H1 (cell line): ENCODE results near the gene LRRC49. TPM values are rescaled to one million over a fixed set of nuclear protein-coding genes. Genes with fewer than 3 reads are reported as not detected.

Experiments
- CTCF ChIA-PET: fragments of 300-600 bp; sonication (Branson Sonifier 250); formaldehyde crosslinking; loops from one replicate; lab custom pipeline; 2021; ENCODE audit not compliant: partially characterized antibody; lab: Charles Lee
- POLR2A ChIA-PET: fragments of 300-600 bp; sonication (Branson Sonifier 250); formaldehyde crosslinking; loops from one replicate; lab custom pipeline; 2021; ENCODE audit warnings: inconsistent platforms; ENCODE audit not compliant: partially characterized antibody; lab: Charles Lee
- DNase-seq, 2 experiments: peaks; one replicate each; pipeline versions ENCODE4 v3.0.0 to v3.0.0-alpha.2; 2010 to 2022; ENCODE audit warnings: low spot score in 2 of 2, low read depth in 1 of 2, mixed read lengths in 1 of 2
- FAIRE-seq: peaks from 2 replicates; lab custom pipeline; 2011; peaks lifted over from hg19 to GRCh38; lab: Jason Lieb, UNC
- H2AFZ ChIP-seq: 2 replicates; pipeline ENCODE4 v1.8.1; 2012; ENCODE audit warnings: low read length, inconsistent platforms
- H2AK5ac ChIP-seq: 2 replicates; pipeline ENCODE4 v1.6.1; 2013; ENCODE audit warnings: low read depth, low read length
- H2BK120ac ChIP-seq: replicated peaks from 2 replicates; pipeline ENCODE3; 2013; ENCODE audit warnings: low read depth, low read length, inconsistent platforms
- H2BK12ac ChIP-seq: 2 replicates; pipeline ENCODE4 v1.6.1; 2013; ENCODE audit warnings: low read depth, low read length
- H2BK15ac ChIP-seq: 2 replicates; pipeline ENCODE4 v1.6.1; 2013; ENCODE audit warnings: low read length
- H2BK20ac ChIP-seq: 2 replicates; pipeline ENCODE4 v1.6.1; 2013; ENCODE audit warnings: low read length
- H2BK5ac ChIP-seq: 2 replicates; pipeline ENCODE4 v1.6.1; 2013; ENCODE audit warnings: low read depth, low read length
- H3K14ac ChIP-seq: 2 replicates; pipeline ENCODE4 v1.6.1; 2013; ENCODE audit warnings: inconsistent platforms; ENCODE audit not compliant: insufficient read length
- H3K18ac ChIP-seq: 2 replicates; pipeline ENCODE4 v1.6.1; 2013; ENCODE audit warnings: low read length; ENCODE audit errors: extremely low read depth
- H3K23ac ChIP-seq: 2 replicates; pipeline ENCODE4 v1.6.1; 2013; ENCODE audit warnings: inconsistent platforms; ENCODE audit not compliant: insufficient read length
- H3K23me2 ChIP-seq: 2 replicates; pipeline ENCODE4 v1.6.1; 2013; ENCODE audit warnings: low read depth, low read length
- H3K27ac ChIP-seq: 2 replicates; pipeline ENCODE4 v1.6.1; 2011; ENCODE audit warnings: low read depth, low read length, inconsistent platforms
- H3K27me3 ChIP-seq, 4 experiments: replicated peaks in 1 of 4; 1 replicate in 1 of 4; 2 replicates in 3 of 4; pipeline versions ENCODE4 v1.6.1 to v1.8.1; 2011 to 2013; ENCODE audit warnings: low read length in 3 of 4, mild to moderate bottlenecking in 3 of 4, inconsistent platforms in 2 of 4, mixed read lengths in 2 of 4, moderate library complexity in 1 of 4; ENCODE audit not compliant: control insufficient read depth in 3 of 4, insufficient read depth in 3 of 4; ENCODE audit errors: extremely low read depth in 1 of 4
- H3K36me3 ChIP-seq, 4 experiments: 2 replicates each; pipeline versions ENCODE4 v1.6.1 to v1.8.1; 2011 to 2013; ENCODE audit warnings: mild to moderate bottlenecking in 4 of 4, low read length in 3 of 4, moderate library complexity in 2 of 4, control low read depth in 1 of 4, inconsistent platforms in 1 of 4; ENCODE audit not compliant: insufficient read depth in 4 of 4, control insufficient read depth in 2 of 4
- H3K4ac ChIP-seq: replicated peaks from 2 replicates; pipeline ENCODE3; 2013; ENCODE audit warnings: low read length, low read depth, mixed read lengths, inconsistent platforms; ENCODE audit not compliant: insufficient read length
- H3K4me1 ChIP-seq, 4 experiments: replicated peaks in 1 of 4; 1 replicate in 1 of 4; 2 replicates in 3 of 4; pipeline versions ENCODE4 v1.6.1 to v1.8.1; 2011 to 2013; ENCODE audit warnings: low read length in 3 of 4, inconsistent platforms in 2 of 4, mixed read lengths in 1 of 4; ENCODE audit not compliant: insufficient read depth in 4 of 4, control insufficient read depth in 3 of 4
- H3K4me2 ChIP-seq, 2 experiments: 2 replicates each; pipeline versions ENCODE4 v1.6.1 to v1.8.1; 2011 to 2013; ENCODE audit warnings: low read depth in 2 of 2, low read length in 2 of 2, control low read depth in 1 of 2, inconsistent platforms in 1 of 2, mild to moderate bottlenecking in 1 of 2; ENCODE audit not compliant: insufficient read depth in 1 of 2
- H3K4me3 ChIP-seq, 4 experiments: fragments of 200-600, 300-600 bp in 1 of 4; sonication (generic), shearing (Covaris generic), sonication (Bioruptor Twin) in 1 of 4; 2 replicates each; pipeline versions ENCODE4 v1.5.1 to v1.8.1; 2011 to 2016; ENCODE audit warnings: low read length in 4 of 4, low read depth in 3 of 4, control low read depth in 2 of 4, inconsistent platforms in 2 of 4, mild to moderate bottlenecking in 2 of 4, mixed read lengths in 1 of 4, moderate library complexity in 1 of 4; ENCODE audit not compliant: insufficient read depth in 2 of 4; ENCODE audit errors: extremely low read depth in 1 of 4
- H3K56ac ChIP-seq: replicated peaks from 2 replicates; pipeline ENCODE3; 2013; ENCODE audit warnings: low read depth, mild to moderate bottlenecking, mixed read lengths, low read length, inconsistent platforms; ENCODE audit not compliant: insufficient read length
- H3K79me1 ChIP-seq: 2 replicates; pipeline ENCODE4 v1.6.1; 2013; ENCODE audit warnings: low read depth, low read length, control low read depth
- H3K79me2 ChIP-seq, 2 experiments: 2 replicates each; pipeline versions ENCODE4 v1.6.1 to v1.8.1; 2012 to 2013; ENCODE audit warnings: low read length in 2 of 2, mild to moderate bottlenecking in 2 of 2, inconsistent platforms in 1 of 2; ENCODE audit not compliant: insufficient read depth in 2 of 2, control insufficient read depth in 1 of 2
- H3K9ac ChIP-seq, 4 experiments: replicated peaks in 1 of 4; 1 replicate in 1 of 4; 2 replicates in 3 of 4; pipeline versions ENCODE4 v1.6.1 to v1.8.1; 2011 to 2013; ENCODE audit warnings: low read depth in 3 of 4, low read length in 3 of 4, control low read depth in 2 of 4, mild to moderate bottlenecking in 2 of 4, moderate library complexity in 2 of 4, inconsistent platforms in 1 of 4; ENCODE audit errors: extremely low read depth in 1 of 4
- H3K9me3 ChIP-seq, 2 experiments: 2 replicates each; pipeline versions ENCODE4 v1.6.1 to v1.8.1; 2012 to 2013; ENCODE audit warnings: mild to moderate bottlenecking in 2 of 2, moderate library complexity in 2 of 2, control low read depth in 1 of 2, inconsistent platforms in 1 of 2, low read depth in 1 of 2, low read length in 1 of 2, mixed read lengths in 1 of 2; ENCODE audit not compliant: insufficient read depth in 2 of 2
- H4K20me1 ChIP-seq, 2 experiments: replicated peaks in 1 of 2; 2 replicates each; pipeline versions ENCODE3 to v1.8.1; 2011 to 2013; ENCODE audit warnings: inconsistent platforms in 2 of 2, low read length in 2 of 2, mild to moderate bottlenecking in 1 of 2; ENCODE audit not compliant: insufficient read depth in 2 of 2, control insufficient read depth in 1 of 2
- H4K5ac ChIP-seq: 2 replicates; pipeline ENCODE4 v1.6.1; 2013; ENCODE audit warnings: low read length, low read depth, mixed read lengths, inconsistent platforms; ENCODE audit not compliant: insufficient read length
- H4K8ac ChIP-seq: 2 replicates; pipeline ENCODE4 v1.8.0; 2013; ENCODE audit warnings: mild to moderate bottlenecking, moderate library complexity, low read length, inconsistent platforms; ENCODE audit not compliant: insufficient read depth; ENCODE audit errors: extremely low read depth
- H4K91ac ChIP-seq: replicated peaks from 2 replicates; pipeline ENCODE3; 2013; ENCODE audit warnings: low read length, mixed read lengths, inconsistent platforms; ENCODE audit not compliant: insufficient read length
- ATF2 ChIP-seq: IDR thresholded peaks from 2 replicates; pipeline ENCODE4 v1.6.1; 2012; ENCODE audit warnings: low read length, inconsistent platforms
- FOSL1 ChIP-seq: IDR thresholded peaks from 2 replicates; pipeline ENCODE4 v1.6.1; 2011; ENCODE audit warnings: mild to moderate bottlenecking, low read depth, low read length, moderate library complexity; ENCODE audit not compliant: insufficient read depth
- PHF8 ChIP-seq: fragments of 200-600 bp; sonication (generic); conservative IDR thresholded peaks from 2 replicates; pipeline ENCODE4 v1.7.1; 2012; ENCODE audit warnings: low read depth, mild to moderate bottlenecking, inconsistent platforms, low read length, moderate library complexity
- RBBP5 ChIP-seq: IDR thresholded peaks from 2 replicates; pipeline ENCODE4 v1.7.1; 2012; ENCODE audit warnings: low read depth, mild to moderate bottlenecking, inconsistent platforms, low read length, moderate library complexity, borderline replicate concordance
- TAF1 ChIP-seq: IDR thresholded peaks from 2 replicates; pipeline ENCODE4 v1.6.1; 2011; ENCODE audit warnings: mild to moderate bottlenecking, low read depth, low read length
- YY1 ChIP-seq: IDR thresholded peaks from 2 replicates; pipeline ENCODE4 v1.6.1; 2011; ENCODE audit warnings: low read depth, mild to moderate bottlenecking, low read length
- WGBS, 2 experiments: shearing (Covaris generic) in 1 of 2; methylation state at CpG; one replicate each; pipeline versions ENCODE4 v1.1.6 to v1.1.7; 2013 to 2015; ENCODE audit warnings: low lambda C conversion rate in 2 of 2, mixed read lengths in 2 of 2, inconsistent platforms in 1 of 2, low coverage in 1 of 2, missing lambda C conversion rate in 1 of 2; ENCODE audit not compliant: insufficient replicate concordance in 2 of 2, insufficient coverage in 1 of 2, insufficient read length in 1 of 2; ENCODE audit errors: extremely low coverage in 1 of 2, missing lambda C conversion rate in 1 of 2; 5-methylcytosine and 5-hydroxymethylcytosine counted together
- polyA plus RNA-seq, 7 experiments: library from polyadenylated mRNA; depleted of rRNA in 3 of 7; stranded (reverse) in 5 of 7; unstranded in 2 of 7; fragments of >200 nt in 5 of 7; fragments of 200-250 nt in 2 of 7; gene quantifications; 1 replicate in 5 of 7; 2 replicates in 1 of 7; 4 replicates in 1 of 7; pipeline versions ENCODE4 v1.2.1 to v1.2.3, GENCODE V29; 2011 to 2013; ENCODE audit warnings: missing spikeins in 2 of 7, mixed read lengths in 2 of 7
- total RNA-seq: library from RNA; stranded (reverse); fragmentation: NEBNext Ultra II Directional; extraction: Animal tissue kit (Norgen Biotek cat#: 25700); gene quantifications from 2 replicates; pipeline ENCODE4 v1.2.1, GENCODE V29; 2021

Gene LRRC49
- total and polyA plus RNA-seq, 2 of the 8 experiments (the other 6 are each of a cell fraction or from before 2014, with no cell fraction given): 5.0 to 10.4 TPM

- H2AFZ ChIP-seq: no peak overlapping the region
- FAIRE-seq: no peak
These were observed 186.8 kb downstream of the LRRC49 start for GRCh38 chr15:71079208-71080044.

More at GRCh38 chr15:71079208-71080044, 186.8 kb downstream of the LRRC49 start:
- CTCF ChIA-PET: interaction anchor here (0.8 kb wide), 1 partner anchor 33 kb away, joined by 4 read pairs; no protein-coding TSS in a partner anchor
- Histone ChIP-seq H3K23me2 (no peaks in the 10 kb centered on the region), H2BK12ac (no peak overlapping the region), H3K9me3 (no peaks in the 10 kb centered on the region), H3K9ac (no peak overlapping the region), H4K20me1 (no peaks in the 10 kb centered on the region), H3K27ac (no peak overlapping the region), H3K27me3 (peaks cover 0 to 16% (median 7%) of the 10 kb centered on the region in 4 experiments; a peak in 6 of 7 replicates), H3K56ac (no peak overlapping the region), H3K23ac (no peak overlapping the region), H3K4me3 (no peak overlapping the region), H2BK5ac (no peak overlapping the region), H4K5ac (no peak overlapping the region), H4K91ac (no peak overlapping the region), H3K79me2 (no peaks in the 10 kb centered on the region), H3K4me2 (no peak overlapping the region), H3K36me3 (no peaks in the 10 kb centered on the region), H3K4me1 (no peaks in the 10 kb centered on the region), H3K18ac (no peak overlapping the region), H3K14ac (no peak overlapping the region), H2BK15ac (no peak overlapping the region), H2AK5ac (no peak overlapping the region), H2BK20ac (no peak overlapping the region), H3K79me1 (no peaks in the 10 kb centered on the region), H4K8ac (no peak overlapping the region), H2BK120ac (no peak overlapping the region), H3K4ac (no peak overlapping the region)
- DNase-seq: no peak
- WGBS, 2 experiments: 90% methylated on average over 6 of the region's 6 CpGs; no CpG with 5 or more reads in 1 of the 2 experiments
- POLR2A ChIA-PET: interaction anchor here (0.7 kb wide), 1 partner anchor 12 kb away, joined by 4 read pairs; no protein-coding TSS in a partner anchor
- TF ChIP-seq RBBP5: no peak
- TF ChIP-seq YY1: no peak
- no peak for TF ChIP-seq ATF2
- TF ChIP-seq PHF8: no peak
- TF ChIP-seq TAF1: no peak
- no peak for TF ChIP-seq FOSL1
